ENCODE data around the gene UBR1. TPM values are rescaled to one million over a fixed set of nuclear protein-coding genes. Genes with fewer than 3 reads are reported as not detected.

The UBR1 gene
- total and polyA plus RNA-seq, 8 donors = 4.6 to 19.8 (median 14.4) TPM

- no peak for FAIRE-seq
- no peak for TF ChIP-seq CTCF (IDR thresholded peaks at IDR 0.05)
Observed at GRCh38 chr15:42931702-42932486, 173.9 kb downstream of the UBR1 start.

GRCh38 chr15:42929306-42929848 is 176.5 kb downstream of the UBR1 start:
- Histone ChIP-seq H3K27me3 (no peaks in the 10 kb centered on the region), H3K27ac (no peak overlapping the region), H3K9me3 (no peaks in the 10 kb centered on the region), H3K4me3 (no peak overlapping the region), H3K36me3 (no peaks in the 10 kb centered on the region), H3K4me1 (no peaks in the 10 kb centered on the region)
- ATAC-seq (no peak), FAIRE-seq (no peak), DNase-seq (no peak)
- WGBS, 2 donors = 63 to 64% methylated on average over 2 of the region's 2 CpGs
- intact Hi-C loops (cut with DNase I) = loop anchor here (5.0 to 10.0 kb wide), 3 partner anchors 215 to 227 kb away; no protein-coding TSS in a partner anchor
- no peak for TF ChIP-seq CTCF (IDR thresholded peaks at IDR 0.05)

More at GRCh38 chr15:42931702-42932486, 173.9 kb downstream of the UBR1 start:
- intact Hi-C loops (cut with DNase I) = no loop called here
- DNase-seq = no peak
- no peak for ATAC-seq
- H3K27ac ChIP-seq = no peak overlapping the region
- 66 to 69% methylated on average over 6 to 7 of the region's 7 CpGs for WGBS, 2 donors
- H3K27me3 ChIP-seq = no peaks in the 10 kb centered on the region
- no peaks in the 10 kb centered on the region for H3K9me3 ChIP-seq
- no peaks in the 10 kb centered on the region for H3K36me3 ChIP-seq
- no peak overlapping the region for H3K4me3 ChIP-seq
- H3K4me1 ChIP-seq = no peaks in the 10 kb centered on the region

DNA sequence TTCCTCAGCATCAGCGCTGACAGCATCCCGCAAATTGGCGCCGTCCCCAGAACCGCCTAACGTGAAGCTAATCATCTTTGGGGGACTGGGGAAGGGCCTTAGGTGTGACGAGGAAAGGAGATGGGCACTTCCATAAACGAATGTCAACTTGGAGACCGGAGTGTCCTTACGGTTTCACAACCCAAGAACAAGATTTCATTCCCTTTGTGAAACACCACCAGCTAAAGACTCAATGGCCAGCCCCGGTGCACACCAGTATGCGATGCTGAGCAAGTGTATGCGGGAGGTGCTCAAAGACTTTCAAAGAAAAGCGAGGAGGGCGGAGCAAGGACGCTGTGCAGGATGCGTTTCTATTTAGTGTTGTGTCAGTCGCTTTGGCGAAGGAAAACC is 184.5 kb downstream of the UBR1 start:
- intact Hi-C loops (cut with DNase I) = loop anchor here in 1 of 3 donors (10.0 kb wide), 1 partner anchor 207 kb away; no protein-coding TSS in a partner anchor
- no peaks in the 10 kb centered on the region for H3K9me3 ChIP-seq
- peak in 2 of 4 donors; percentile 28 to 30 for ATAC-seq
- FAIRE-seq = no peak
- H3K27ac ChIP-seq = no peak overlapping the region
- peak overlapping the region; percentile 29 to 97 (median 80) for H3K4me3 ChIP-seq
- peak in 4 of 6 donors; percentile 11 to 50 (median 36) for DNase-seq
- TF ChIP-seq CTCF (IDR thresholded peaks at IDR 0.05) = no peak
- no peaks in the 10 kb centered on the region for H3K36me3 ChIP-seq
- 8 to 10% methylated on average over 19 of the region's 19 CpGs for WGBS, 2 donors
- peaks cover 0 to 6% (median 3%) of the 10 kb centered on the region in 3 donors for H3K4me1 ChIP-seq
- no peaks in the 10 kb centered on the region for H3K27me3 ChIP-seq

GRCh38 chr15:42920519-42921341 is 185.1 kb downstream of the UBR1 start, which contains the start of gene TTBK2:
Gene TTBK2, minus strand, starts transcription at chr15:42920778. Its CDS starts 42,161 bp downstream, at chr15:42878617.
- 0% methylated on average over 55 to 72 of the region's 72 CpGs for WGBS, 2 donors
- Histone ChIP-seq H3K4me3 (peak within 1 kb of the TSS; percentile 65 to 97 (median 96)), H3K36me3 (no peaks in the 10 kb centered on the region), H3K9me3 (no peaks in the 10 kb centered on the region), H3K27me3 (no peaks in the 10 kb centered on the region), H3K27ac (peak within 1 kb of the TSS; percentile 73 to 87 (median 77)), H3K4me1 (peaks cover 0 to 6% (median 3%) of the 10 kb centered on the region in 3 donors)
- peak; percentile 97 to 99 (median 98) for ATAC-seq
- intact Hi-C loops (cut with DNase I) = loop anchor here in 1 of 3 donors (10.0 kb wide), 1 partner anchor 206 kb away; no protein-coding TSS in a partner anchor
- FAIRE-seq = peak; percentile 85
- peak; percentile 97 to 99 (median 98) for DNase-seq
- peak in 2 of 4 donors; percentile 11 to 13 for TF ChIP-seq CTCF (IDR thresholded peaks at IDR 0.05)
